Activated CD4-positive, CD25-positive, alpha-beta regulatory T cell treated with anti-CD3 and anti-CD28 coated beads, Interleukin-2, amount 50 U/mL, for 24 hours (primary cell): ENCODE results near the gene ABI1.
"Not testable (repeated sequence)": the region's sequence is repeated elsewhere in the genome, so short reads cannot be mapped to it uniquely, and the experiment has no call there.

Experiments used
- ATAC-seq, 2 donors: fragments of 150-1000 bp; cut with Tn5 transposase; one replicate each; pipeline ENCODE4 v1.10.0; 2021; ENCODE audit warnings: mild to moderate bottlenecking in 1 of 2, moderate library complexity in 1 of 2

ABI1 gene

DNA sequence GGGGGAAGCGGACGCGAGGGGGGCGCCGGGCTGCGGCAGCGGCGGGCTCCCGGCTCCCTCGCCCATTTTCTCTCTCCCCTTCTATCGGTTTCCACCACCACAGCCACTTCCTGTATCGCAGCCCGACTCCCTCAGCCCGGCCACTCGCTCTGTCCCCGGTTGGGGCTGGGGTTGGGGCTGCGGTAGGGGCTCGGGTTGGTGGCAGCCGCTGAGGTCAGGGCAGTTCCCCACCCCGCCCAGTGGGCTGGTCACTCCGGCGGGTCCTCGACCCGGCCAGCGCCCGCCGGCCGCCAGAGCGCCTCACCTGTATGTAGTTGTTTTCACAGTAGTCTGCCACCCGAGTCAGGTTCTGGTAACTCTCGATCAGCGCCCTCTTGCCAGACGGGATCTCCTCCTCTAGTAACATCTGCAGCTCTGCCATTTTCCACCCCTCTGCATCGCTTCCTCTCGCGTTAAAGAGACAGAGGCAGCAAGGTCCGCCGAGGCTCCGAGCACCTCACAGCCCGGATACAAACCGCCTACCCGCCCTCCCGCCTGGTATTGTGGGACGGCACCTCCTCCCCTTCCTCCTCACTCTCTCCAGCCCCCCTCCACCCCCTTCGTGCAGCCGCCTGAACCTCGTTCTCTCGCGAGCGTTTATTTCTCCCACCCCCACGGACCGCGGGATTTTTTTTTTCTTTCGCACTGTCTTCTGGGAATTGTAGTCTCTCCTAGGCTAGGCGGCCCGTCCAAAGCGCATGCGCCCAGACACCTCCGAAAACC is at the start of gene ABI1:
Gene ABI1 (minus strand): TSS at position 516 of the 762 bp plus-strand sequence. CDS start 95 bp downstream, at position 421.
- ATAC-seq = peak; percentile 92

DNA sequence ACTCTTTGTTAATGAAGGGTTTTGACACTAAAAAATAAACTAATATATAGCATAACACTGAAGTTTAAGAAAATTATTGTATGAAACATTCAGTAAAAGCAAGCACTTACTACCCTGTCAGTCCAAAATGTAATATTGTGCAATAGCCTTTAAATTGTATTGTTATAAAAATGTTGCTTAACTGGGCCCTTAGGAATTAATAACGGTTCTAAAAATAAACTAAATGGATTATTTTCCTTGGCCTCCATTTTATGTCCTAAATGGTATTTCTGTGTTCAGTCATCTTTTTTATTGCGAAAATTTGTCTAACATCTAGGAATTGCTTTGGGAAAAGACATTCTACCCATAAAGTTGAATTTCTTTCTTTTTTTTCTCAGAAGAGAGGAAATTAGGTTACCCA is 49.0 kb upstream of the ABI1 start:
- no peak for ATAC-seq

DNA sequence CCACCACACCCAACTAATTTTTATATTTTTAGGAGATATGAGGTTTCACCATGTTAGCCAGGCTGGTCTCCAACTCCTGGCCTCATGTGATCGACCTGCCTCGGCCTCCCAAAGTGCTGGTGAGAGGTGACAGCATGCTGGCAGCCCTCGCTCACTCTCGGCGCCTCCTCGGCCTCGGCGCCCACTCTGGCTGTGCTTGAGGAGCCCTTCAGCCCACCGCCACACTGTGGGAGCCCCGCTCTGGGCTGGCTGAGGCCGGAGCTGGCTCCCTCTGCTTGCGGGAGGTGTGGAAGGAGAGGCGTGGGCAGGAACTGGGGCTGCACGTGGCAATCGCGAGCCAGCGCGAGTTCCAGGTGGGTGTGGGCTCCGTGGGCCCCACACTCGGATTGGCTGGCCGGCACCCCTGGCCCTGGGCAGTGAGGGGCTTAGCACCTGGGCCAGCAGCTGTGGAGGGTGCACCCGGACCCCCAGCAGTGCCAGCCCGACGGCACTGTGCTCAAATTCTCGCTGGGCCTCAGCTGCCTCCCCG is 44.6 kb upstream of the ABI1 start:
- ATAC-seq = not testable (repeated sequence)

DNA sequence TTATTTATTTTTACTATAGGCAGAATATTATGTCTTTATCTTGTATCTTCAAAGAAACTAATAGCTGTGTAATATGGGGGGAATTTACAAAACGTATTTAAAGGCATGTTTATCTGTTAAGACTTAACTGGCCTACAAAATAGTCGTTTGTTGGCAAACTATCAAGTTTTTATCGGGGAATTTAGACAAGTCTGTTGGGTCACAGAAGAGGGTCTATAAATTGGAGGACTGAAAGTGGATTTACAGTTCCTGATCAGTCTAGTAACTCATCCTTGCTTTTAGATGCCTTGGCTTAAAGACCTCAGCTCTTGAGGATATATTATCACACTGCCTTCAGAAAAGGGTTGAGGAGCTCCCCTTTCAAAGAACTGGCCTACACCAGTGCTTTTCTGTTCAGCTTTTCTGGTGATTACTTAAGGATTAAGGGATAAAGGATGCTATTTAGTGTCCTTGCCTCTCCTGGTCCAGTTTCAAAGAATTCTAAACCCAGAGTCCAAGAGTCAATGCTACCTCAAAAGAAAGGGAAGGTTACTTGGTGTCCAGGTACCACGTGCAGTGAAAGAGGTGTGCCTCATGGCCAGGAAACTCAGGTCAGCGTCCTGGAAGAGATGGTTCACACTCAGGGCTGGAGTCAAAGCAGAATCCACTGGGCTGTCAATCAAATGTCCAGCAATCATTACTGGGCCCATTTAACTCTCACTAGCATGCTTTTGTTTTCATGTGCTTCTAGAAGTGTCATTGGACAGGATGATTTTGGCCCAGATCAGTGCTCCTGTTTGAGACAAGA is 42.9 kb upstream of the ABI1 start:
- ATAC-seq = no peak

DNA sequence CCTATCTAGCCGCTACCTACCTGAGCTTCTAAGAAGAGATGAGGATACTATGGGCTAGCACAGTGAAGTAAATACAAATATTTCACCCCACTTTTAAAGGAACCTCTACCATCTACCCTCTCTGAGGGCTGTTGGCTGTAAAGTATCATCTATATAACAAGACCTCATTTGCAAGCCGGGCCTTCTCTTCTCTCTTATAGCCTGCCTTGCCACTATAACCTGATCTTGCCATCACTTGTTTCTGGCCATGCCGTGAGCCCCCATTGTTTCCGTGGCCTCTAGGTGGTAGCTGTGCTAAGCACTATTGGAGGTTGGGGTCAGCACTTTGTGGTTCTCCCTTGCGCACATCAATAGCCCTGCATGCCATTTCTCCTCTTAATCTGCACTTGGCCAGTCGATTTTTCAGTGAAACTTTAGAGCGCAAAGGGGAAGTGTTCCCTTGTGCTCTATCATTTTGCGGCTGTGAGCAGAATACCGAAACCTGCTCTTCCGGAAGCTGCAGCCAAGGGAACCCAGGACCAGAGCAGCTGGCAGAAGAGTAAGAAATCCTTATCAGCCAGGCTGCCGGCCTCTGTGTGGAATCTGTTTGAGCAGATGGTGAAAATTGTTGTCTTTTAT is 31.7 kb upstream of the ABI1 start:
- not testable (repeated sequence) for ATAC-seq

DNA sequence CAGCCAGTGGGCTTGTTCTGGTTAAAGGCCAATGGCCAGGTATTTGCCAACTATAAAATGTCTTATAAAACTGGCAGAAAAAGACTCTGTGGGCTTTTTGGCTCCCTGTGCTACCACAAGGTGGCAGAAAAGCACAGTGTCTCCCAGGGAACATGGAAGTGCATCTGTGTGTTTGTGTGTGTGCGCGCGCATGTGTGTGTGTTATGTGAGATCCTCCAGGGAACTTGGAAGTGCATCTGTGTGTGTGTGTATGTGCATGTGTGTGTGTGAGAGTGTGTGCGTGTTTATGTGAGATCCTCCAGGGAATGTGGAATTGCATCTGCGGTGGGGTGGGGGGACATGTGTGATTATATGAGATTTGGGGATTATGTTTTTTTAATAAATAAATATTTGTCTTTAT is 30.2 kb upstream of the ABI1 start:
- ATAC-seq = no peak

DNA sequence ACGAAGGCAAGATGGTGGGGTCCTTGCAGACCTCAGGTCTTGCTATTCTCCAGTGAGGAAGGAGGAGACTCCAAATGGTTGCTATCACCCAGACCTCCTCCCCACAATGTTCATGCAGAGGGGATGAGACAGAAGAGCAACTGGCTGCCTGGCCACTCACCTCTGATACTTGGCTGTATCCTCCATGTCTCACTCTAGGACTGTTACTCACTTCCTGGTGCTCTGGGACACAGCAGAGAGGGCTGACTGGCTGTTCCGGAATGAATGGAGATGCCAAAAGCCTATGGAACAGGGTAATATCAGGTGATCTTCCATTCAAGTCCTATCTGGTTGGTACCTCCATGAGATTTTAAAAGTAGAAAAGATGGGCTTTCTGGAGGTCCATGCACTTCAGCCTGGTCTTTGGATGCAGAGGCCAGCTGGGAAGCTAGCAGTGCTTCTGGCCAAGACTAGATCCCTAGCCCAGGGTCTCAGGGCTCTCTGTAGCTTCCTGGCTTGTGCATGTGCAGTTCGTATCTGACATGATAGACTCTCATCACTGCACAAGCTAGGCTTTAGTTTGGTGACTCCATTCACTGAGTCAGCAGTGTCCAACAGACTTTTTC is 27.0 kb upstream of the ABI1 start:
- ATAC-seq = no peak

DNA sequence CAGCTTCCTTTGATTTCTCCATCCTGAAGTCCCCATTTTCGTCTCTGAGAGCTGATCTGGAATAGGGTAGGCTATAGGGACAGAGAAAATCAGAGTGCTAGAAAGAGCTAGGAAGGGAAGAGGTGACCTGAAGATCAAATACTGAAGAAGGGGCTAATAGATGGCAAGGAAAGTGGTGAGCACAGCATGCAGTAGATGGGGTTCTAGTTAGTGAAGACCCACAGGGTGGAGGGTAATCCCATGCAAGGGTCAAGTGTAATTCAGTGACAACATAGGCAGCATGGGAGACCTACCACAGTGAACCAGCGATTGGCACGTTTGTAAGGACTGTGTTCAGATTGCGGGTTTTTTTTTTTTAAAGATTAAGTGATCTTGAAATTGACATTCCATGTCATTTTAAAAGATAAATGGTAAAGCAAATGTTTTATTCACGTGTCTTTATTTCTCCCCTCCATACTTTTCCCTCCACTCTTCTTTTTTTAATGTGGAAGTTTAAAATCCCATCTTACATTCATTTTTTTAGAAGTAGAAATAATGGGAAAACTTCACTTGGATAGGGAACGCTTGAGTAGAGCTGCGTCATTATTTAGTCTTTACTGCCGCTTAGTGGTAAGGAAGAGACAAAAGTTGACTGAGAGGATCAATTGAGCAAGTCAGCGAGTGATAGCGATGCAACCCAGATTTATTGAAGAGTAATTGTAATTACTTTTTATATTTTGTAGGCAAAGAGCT is 21.0 kb upstream of the ABI1 start:
- peak; percentile 72 to 82 for ATAC-seq

DNA sequence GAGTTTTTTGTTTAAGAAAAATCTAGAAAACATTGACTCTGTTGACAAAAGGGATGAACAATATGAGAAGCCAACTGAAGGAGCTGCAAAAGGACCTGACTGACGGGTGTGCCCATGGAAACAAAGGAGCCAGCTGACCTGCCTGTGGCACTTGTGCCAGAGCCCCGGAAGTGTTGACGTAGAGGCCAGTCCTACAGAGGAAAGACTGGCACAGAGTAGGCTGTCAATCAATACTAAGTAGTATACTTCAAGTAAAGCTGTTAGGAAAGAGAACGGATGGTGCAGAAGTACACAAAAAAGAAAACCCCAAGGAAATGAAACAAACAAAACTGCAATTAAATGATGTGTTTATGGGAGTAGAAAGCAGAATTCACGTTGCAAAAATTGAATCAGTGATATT is 19.0 kb upstream of the ABI1 start:
- no peak for ATAC-seq

DNA sequence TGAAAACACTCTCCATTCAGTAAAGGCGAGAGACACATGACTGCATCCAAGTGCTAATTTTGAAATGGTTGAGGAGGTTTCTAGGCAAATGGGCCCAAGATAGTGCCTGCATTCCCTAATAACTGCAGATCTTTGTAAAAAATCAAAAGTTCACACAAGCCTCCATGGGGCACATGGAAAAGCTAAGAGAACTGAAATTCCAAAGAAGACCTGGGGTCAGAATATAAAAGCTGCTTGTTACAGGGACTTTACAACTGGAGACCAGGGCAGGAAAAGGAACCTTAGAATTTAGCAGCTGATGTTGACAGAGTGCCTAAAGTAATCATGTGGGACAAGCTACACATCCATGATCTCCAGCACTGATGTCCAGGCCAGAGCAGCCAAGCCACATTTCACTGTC is 10.0 kb upstream of the ABI1 start:
- ATAC-seq = no peak

DNA sequence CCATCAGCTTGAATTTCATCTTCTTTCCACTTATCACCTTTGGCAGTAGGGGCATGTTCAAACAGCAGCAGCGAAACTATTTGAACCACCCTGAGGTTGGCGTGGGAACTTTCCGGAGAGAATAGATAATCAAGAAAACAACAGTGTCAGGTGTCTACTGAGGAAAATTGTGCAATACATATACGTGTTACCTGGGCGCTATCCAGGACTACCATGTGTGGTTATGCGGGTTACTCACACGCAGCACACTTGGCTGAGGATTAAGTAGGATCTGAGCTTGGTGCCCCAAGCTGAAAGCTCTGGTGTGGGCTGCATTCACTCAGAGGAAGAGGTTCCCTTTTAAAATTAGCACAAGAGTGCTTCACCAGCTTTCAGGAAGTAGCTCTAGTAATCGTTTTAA is 8.8 kb upstream of the ABI1 start:
- ATAC-seq = peak in 1 of 2 donors; percentile 27

DNA sequence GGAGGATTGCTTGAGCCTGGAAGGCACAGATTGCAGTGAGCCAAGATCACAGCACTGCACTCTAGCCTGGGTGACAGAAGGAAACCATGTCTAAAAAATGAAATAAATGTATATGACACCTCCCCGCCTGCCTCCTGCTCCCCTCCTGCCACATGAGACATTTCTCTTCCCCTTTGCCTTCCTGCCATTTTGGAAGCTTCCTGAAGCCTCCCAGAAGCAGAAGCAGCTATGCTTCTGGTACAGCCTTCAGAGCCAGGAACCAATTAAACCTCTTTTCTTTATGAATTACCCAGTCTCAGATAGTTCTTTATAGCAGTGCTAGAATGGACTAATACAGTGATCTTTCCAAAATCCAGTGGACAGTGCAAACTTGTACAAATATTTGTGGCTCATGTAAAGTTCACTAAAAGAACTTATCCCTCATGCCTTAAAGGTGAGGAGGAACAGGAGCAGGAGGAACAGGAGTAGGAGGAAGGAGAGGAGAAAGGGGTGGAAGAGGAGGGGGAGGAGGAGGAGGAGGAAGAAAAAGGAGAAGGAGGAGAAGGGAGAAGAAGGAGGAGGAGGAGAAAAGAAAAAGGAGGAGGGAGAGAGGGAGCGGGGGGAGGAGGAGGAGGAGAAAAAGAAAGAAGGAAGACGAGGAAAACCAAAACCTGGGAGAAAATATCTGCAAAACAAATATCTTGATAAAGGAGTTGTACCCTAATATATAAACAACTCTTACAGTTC is 2.8 kb upstream of the ABI1 start:
- ATAC-seq = no peak

DNA sequence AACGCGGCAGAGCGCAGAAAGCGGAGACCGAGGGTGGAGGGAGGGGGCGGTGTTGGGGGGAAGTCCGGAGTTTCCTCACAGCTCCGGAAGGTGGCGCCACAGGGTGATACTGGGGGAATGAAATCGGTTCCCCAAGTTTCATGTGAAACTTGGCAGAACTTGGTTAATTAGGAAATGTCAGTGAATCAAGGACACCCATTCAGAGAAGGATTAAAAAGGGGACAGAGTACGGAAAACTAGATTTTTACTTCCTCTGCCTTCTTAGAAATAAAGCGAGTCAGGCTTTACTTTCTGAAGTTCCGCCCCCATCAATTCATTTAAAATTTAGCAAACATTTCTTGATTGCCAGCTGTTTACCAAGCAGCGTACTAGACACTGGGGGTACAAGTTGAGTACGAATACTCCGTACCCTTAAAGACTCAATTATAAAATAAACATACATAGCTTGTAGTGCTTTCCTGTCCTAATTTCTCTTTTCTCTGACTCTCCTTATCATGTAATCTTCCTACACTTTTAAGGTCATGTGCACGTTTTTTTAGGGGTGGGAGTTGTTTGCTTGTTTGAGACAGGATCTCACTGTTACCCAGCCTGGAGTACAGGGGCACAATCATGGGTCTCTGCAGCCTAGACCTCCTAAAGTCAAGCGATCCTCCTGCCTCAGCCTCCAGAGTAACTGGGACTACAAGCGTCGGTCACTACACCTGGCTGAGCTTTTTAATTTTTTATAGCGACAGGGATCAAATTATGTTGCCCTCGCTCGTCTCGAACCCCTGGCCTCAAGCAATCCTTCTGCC is 644 bp upstream of the ABI1 start:
- no peak for ATAC-seq

DNA sequence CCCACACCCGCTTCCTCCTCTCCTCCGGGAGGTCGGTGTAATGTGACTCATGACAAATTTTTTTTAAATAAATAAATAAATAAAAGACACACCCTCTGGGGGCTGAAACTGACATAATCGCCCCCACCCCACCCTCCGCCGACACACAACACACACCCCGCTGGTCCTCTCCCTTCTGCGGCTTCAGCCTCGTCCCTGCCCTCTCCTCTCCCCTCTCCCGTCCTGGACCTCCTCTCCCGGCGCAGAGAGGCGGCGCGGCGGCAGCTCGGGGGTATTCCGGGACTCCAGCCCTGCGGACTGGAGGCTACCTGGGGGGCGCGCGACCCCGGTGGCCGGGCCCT is 686 bp downstream of the ABI1 start:
- ATAC-seq = peak; percentile 6 to 9

DNA sequence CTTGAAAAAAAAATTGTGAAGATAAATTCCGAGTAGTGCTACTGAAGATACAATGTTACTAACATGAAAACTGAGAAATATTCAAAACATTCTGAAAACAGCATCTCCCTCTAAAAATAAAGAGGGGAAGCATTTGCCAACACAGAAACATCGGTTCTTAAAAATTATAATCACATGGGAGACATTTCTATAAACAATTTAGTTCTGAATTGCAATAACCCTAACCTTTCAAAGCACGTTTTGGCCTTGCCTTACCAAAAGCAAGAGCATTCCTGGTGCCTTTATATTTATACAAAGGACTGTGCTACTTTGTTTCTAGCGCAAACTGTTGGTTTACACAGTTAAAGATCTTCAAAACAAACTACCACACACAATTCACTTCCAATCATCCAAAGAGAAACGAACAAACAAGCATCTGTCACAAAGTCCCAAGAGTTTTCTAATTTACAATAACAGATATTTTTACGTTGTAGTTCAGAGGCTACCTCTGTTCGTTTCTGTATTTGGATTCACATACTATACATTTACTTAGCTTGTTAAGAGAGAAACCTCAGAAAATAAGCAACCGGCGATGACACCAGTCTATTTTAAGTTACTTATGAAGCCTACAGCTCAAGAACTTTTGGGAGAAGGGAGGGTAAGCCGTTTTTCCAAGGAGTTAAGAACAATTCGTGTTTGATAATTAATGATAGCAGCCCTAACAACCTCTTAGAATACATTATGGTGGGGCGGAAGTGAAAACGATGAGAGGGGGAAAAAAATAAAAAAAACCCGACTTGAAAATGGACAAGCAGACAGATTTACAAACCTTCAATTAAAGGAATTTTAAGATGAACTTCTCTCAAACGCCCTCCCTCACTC is 1.3 kb downstream of the ABI1 start:
- ATAC-seq = no peak

DNA sequence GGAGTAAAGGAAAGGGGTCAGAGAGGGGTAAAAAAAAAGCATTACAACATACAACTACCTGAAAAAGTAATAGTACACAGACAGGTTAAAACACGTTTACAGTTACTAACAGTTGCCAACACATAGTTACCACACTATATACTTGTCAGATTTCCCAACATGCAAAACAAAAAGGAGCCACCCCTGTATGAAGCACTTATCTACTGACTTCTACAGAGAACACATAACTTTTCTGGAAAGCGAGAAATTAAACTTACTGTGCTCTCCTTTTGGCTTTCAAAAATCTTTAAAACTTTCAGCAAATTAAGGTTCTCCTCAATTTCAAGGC is 2.1 kb downstream of the ABI1 start:
- no peak for ATAC-seq

DNA sequence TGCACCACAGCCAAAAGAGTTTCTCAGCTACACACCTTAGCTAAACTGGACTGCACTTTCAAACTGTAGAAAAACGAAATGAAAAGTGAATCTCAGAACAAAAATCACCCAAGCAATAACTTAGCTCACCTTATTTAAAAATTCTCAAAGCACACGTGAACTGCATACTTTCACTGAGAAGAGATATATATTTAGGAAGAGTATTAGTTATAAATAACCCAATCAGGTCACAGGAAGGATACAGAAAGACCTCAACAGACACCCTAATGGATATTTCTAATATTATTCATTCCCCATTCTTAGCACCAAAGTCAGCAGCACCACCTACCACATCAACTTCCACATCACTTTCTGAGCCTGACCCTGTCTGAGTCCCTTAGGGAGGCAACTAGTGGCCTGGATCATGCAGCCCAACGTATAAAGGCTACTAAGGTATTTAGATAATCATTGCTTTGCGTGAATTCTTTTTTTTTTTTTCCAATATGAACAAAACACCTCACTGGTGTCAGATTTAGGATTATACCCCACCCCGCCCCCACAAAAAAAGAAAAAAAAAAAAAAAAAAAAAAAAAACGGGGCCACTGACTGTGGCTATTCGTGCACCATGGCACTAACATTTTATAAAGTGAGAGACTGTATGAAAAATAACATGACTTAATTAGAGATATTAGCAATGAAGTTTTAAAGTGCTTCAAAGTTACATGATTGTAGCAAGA is 2.6 kb downstream of the ABI1 start:
- ATAC-seq = no peak

DNA sequence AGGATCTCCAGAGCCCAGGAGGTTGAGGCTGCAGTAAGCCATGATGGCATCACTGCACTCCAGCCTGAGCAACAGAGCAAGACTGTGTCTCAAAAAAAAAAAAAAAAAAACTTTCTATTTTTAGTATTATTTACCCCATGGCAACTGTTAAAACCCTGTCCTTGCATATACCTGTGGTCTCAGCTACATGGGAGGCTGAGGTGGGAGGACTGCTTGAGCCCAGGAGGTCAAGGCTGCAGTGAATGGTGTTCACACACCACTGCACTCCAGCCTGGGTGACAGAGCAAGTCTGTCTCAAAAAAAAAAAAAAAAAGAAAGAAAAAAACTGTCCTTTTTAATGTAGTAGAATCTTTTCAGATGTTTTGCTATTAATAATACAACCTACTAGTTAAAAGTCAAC is 3.2 kb downstream of the ABI1 start:
- not testable (repeated sequence) for ATAC-seq

DNA sequence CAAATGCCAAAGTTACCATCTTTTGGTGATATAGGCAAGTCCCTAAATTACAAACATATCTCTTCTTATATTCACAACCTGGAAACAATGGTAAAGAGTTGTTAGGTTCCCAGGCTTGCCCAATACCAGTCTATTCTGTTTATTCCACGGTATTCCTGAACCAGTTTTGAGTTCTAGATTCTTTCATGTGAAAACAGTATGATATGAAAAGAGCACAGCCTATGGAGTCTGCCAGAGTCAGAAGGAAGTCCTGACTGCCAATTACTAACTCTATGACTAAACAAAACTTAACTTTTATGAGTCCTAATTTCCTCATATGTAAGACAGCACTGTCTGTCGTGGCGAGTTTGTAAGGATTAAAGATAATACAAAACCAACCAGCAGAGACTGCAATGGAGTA is 5.6 kb downstream of the ABI1 start:
- peak; percentile 49 to 67 for ATAC-seq
